Suprapubic skin (tissue), 4 donors: ENCODE data around the gene SSC5D.

Experiments
- CTCF ChIP-seq, 2 donors: fragments of 200-600 bp in 1 of 2; fragments of 450-650 bp in 1 of 2; sonication (generic) in 1 of 2; IDR thresholded peaks; one replicate each; pipeline ENCODE4 v1.5.1; 2016 to 2019; ENCODE audit warnings: antibody characterized with exemption in 2 of 2, mild to moderate bottlenecking in 1 of 2, moderate library complexity in 1 of 2
- POLR2A ChIP-seq, 2 donors: fragments of 450-650 bp; IDR thresholded peaks; one replicate each; pipeline ENCODE4 v1.6.1; 2017; ENCODE audit warnings: antibody characterized with exemption in 2 of 2, mild to moderate bottlenecking in 2 of 2, moderate library complexity in 2 of 2
- POLR2AphosphoS5 ChIP-seq, 3 donors: sonication (generic); formaldehyde crosslinking; IDR thresholded peaks; one replicate each; pipeline ENCODE4 v1.6.1; 2017; ENCODE audit warnings: antibody characterized with exemption in 3 of 3

DNA sequence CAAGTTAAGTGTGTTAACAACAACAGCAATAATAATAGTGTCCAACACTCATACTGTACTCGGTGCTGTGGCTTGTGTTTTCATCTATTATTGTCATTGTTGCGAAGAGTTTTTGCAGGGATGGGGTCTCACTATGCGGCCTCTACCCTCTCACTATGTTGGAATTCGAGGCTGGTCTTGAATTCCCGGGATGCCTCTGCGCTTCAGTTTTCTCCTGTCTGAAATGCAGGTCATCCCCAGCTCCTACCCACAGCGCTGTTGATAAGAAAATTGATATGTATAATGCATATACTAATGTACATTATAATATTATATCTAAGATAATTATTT, 62.0 kb downstream of the SSC5D start:
- TF ChIP-seq CTCF (IDR thresholded peaks at IDR 0.05) (no peak), POLR2A (IDR thresholded peaks at IDR 0.05) (no peak), POLR2AphosphoS5 (IDR thresholded peaks at IDR 0.05) (no peak)
